Hindlimb muscle (tissue), 1 donor: Measurements from ENCODE around the gene UNC5CL. TPM values are rescaled to one million over a fixed set of nuclear protein-coding genes. Genes with fewer than 3 reads are reported as not detected.
"Not testable (repeated sequence)": the region's sequence is repeated elsewhere in the genome, so short reads cannot be mapped to it uniquely, and the experiment has no call there.

Experiments used
- DNase-seq: peaks from one replicate; pipeline ENCODE4 v3.0.0-alpha.2; 2013
- polyA plus RNA-seq: library from polyadenylated mRNA; unstranded; fragments of 120-200 nt; gene quantifications from one replicate; pipeline ENCODE4 v1.2.1, GENCODE V29; 2013; ENCODE audit not compliant: insufficient read length

UNC5CL gene
- polyA plus RNA-seq, 1 donor = 4.1 TPM

- DNase-seq = no peak
Measured at GRCh38 chr6:41037107-41037900, 1.7 kb downstream of the UNC5CL start.

GRCh38 chr6:41036601-41037000, 2.4 kb downstream of the UNC5CL start:
- DNase-seq = no peak

DNA sequence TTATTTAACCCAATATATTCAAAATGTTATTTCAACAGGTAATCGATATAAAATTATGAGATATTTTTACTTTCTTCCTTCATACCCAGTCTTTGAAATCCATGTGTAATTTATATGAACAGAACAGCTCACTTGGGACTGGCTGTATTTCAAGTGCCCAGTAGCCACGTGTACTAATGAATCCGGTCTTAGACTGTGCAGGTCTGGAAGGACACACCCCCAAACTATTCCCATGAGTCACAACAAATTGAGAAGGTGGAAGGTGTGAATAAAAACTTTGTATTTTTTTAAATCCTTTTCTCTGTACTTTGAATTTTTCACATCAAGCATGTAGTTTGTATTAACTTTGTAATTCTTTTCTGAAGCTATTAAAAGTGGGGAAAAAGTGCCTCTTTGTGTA, 2.8 kb downstream of the UNC5CL start:
- DNase-seq = no peak

- no peak for DNase-seq
Measured at GRCh38 chr6:41033776-41034175, 5.2 kb downstream of the UNC5CL start.

DNA sequence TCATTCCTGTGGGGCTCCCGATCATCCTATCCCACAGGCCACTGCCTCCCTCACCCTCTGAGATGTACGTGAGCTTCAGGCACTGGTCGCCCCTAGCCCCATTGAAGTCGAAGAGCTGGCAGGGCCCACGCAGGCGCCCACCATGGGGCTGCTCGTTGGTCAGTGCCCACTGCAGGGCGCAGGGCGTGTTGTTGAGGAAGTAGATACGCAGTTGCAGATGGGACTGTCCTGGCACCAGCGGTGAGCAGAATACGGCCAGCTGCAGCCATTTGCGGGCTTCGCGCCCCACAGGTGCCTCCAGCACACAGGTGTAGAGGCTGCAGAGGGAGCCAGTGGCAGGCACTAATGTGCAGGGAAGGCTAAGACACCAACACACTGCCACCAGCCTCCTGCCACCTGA, 6.2 kb downstream of the UNC5CL start:
- no peak for DNase-seq

- DNase-seq = peak; percentile 26
Measured at GRCh38 chr6:41028561-41029412, 10.2 kb downstream of the UNC5CL start.

GRCh38 chr6:41027799-41028560, 11.0 kb downstream of the UNC5CL start:
- peak; percentile 87 for DNase-seq

DNA sequence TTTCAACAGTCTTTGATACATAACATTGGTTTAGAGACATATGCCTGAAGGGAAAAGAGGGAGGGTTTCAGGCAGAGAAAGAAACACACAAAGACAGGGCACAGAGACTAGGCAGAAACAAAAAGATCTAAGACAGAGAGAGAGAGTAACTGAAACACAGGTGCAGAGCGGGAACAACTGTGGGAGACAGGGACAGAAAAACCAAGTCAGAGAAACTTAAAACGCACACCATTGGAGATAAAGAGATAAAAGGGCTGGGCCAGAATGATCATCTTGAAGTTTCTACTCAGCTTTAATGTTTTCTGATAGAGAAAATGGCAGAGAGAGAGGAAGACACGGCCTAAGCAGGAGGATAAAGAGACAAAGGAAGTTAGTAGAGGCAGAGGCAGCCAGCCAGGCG, 11.8 kb downstream of the UNC5CL start:
- no peak for DNase-seq

DNA sequence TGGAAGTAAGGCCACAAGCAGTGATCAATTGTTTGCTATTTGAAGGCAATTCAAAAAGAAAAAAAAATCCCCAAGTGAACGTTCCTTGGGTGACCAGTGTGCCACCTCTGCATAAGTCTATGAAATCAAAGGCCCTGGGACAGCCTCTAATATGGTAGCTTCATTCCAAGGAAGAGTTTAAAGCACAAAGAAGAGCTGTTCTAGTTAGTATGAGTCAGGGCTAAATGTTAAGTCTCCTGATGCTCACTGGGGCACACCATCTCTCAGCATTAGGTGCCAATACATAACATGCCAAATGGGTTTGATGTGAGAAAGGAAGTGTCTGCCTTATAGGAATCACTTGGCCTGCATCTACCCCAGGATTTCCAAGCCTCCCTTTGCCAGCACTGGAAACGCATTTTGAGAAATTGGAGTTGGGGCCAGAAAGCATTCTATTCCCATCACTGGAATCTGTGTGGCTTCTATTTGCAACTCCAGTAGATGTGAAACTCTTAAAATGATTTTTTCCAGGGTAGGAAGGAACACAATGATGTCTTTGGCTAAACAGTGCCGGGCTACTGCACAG, 13.0 kb downstream of the UNC5CL start:
- DNase-seq = no peak

DNA sequence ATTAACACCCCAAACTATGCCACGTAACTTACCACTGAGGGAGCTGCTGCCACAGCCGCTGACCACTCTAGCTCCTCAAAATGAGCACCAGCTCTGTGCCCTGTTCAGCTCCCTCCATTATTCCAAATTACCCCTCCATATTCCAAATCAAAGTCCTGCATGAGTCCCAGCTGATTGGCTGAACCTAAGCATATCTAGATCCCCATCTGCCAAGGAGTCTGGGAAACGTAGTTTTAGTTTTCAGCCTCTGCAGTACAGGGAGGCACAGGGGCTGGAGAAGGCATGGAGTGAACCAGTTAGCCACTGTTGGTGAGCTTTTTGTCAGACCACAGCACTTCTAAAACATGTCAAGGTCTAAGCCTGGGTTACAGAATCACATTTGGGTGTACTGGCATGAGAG, 15.9 kb downstream of the UNC5CL start:
- no peak for DNase-seq

DNA sequence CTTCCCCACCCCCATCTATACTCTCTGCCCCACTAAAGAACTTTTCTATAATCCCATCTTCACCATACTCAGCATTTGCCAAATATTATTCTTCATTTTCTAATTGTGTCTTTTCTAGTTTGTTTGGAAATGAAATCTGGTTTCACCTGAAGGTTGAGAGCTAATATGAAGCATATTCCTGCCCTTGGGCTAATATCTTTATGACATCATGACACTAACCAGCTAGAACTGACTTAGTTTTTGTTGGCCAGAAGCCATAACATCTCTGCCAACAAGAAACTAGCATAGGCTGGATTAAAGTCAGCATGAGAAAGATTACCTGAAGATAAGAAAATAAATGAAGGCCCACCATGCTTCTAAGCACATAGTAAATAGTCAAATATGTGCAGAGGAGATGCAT, 16.7 kb downstream of the UNC5CL start:
- DNase-seq = no peak

- no peak for DNase-seq
Measured at GRCh38 chr6:41021832-41022231, 17.2 kb downstream of the UNC5CL start.

DNA sequence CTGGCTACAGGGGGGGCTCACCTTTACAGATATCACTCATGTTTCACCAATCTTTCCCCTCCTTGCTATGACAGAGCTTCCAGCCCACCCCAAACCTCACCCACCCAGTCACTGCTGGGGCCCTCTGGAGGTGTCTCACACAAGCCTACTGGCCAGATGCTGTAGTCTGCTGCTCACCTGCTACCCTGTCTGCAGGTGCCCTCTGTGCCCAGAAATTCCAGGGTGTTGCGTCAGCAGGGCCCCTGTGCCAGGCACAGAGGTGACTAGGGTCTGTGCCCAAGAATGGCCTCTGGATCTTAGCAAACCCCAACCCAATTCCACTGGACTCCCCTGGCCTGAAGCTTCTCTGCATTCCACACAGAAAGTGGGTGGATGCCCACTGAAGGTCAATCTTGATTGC, 21.4 kb downstream of the UNC5CL start:
- DNase-seq = no peak

DNA sequence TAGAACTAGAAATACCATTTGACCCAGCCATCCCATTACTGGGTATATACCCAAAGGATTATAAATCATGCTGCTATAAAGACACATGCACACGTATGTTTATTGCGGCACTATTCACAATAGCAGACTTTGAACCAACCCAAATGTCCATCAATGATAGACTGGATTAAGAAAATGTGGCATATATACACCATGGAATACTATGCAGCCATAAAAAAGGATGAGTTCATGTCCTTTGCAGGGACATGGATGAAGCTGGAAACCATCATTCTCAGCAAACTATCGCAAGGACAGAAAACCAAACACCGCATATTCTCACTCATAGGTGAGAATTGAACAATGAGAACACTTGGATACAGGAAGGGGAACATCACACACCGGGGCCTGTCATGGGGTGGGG, 23.2 kb downstream of the UNC5CL start:
- DNase-seq = not testable (repeated sequence)

- DNase-seq = no peak
Measured at GRCh38 chr6:41014780-41015179, 24.2 kb downstream of the UNC5CL start.

- DNase-seq = no peak
Measured at GRCh38 chr6:41013466-41014153, 25.4 kb downstream of the UNC5CL start.

DNA sequence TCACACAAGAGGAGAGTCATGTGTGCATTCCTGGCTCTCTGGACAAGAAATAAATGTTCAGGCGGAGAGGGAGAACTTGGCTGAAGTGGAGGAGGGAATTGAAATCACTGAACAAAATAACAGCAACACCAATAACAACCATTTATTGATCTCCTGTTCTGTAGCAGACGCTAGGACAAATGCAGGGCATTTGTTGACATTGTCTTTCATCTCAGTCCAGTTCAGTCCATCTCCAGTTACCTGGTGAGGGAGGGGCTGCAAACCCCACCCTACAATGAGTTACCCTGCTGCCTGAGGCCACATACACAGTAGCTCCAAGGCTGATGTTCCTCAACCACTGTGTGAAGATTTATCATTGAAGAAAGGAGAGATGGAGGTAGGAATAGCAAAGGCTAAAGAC, 27.3 kb downstream of the UNC5CL start:
- DNase-seq = no peak

- no peak for DNase-seq
Measured at GRCh38 chr6:41009669-41010068, 29.4 kb downstream of the UNC5CL start.

- DNase-seq = no peak
Measured at GRCh38 chr6:41008011-41008410, 31.0 kb downstream of the UNC5CL start.

DNA sequence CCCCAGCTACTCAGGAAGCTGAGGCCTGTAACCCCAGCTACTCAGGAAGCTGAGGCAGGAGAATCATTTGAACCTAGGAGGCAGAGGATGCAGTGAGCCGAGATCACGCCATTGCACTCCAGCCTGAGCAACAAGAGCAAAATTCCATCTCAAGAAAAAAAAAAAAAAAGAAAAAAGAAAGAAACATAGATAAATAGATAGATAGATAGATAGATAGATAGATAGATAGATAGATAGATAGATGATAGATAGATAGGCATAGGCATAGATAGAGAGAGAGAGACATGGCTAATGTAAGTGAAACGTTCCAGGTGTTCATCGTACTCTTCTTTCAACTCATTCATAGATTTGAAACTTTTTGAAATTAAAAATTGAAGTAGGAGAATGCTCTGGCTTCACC, 32.0 kb downstream of the UNC5CL start:
- DNase-seq = not testable (repeated sequence)

DNA sequence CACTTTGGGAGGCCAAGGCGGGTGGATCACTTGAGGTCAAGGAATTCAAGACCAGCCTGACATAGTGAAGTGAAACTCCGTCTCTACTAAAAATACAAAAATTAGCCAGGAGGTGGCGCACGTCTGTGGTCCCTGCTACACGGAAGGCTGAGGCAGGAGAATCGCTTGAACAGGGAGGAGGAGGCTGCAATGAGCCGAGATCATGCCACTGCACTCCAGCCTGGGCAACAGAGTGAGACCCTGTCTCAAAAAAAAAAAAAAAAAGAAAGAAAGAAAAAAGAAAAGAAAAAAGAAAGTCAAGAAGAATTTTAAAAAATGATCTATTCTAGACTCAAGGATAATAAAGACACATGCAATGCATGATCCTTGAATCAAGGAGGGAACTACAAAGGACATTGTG, 32.8 kb downstream of the UNC5CL start:
- DNase-seq = peak; percentile 29

DNA sequence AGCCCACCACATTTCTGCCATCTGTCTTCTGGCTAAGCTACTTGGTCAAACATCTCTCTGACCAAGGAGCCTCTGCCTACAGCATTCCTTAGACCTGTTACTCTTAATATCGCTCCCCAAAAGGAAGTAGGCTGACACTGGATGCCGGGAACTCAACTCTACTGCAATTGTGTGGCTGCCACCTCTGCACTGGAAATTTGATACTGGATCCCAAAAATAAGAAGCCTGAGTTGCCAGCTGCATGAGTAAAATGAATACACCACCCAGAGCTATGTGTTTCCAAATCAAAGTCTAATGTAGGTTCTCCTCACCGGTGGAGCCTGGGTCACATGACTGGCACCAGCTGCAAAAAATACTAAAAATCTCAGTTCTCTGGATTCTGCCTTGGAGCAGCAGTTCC, 36.9 kb downstream of the UNC5CL start:
- no peak for DNase-seq
